Stimulated activated CD4-positive, alpha-beta T cell treated with anti-CD3 and anti-CD28 coated beads, TNF-alpha, amount 100 ng/mL, for 1 hour (primary cell): ENCODE results near the gene RGS12.

Experiments used
- DNase-seq, 3 donors: peaks; one replicate each; pipeline ENCODE4 v3.0.0-alpha.2; 2020; ENCODE audit warnings: low read depth in 3 of 3, low spot score in 1 of 3

RGS12 gene

DNA sequence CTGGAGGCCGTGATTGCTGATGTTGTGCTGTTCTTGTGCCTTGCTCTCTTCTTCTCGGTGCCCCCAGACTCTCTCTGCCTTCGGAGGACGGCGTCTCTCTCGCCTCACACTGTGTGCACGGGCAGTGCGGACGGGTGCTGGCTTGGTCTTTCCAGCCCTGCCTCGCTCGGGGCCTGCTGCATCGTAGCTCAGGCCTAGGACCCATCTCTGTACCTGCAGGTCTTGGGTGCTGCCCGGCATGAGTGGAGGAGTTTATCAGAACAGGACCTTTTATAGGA is 18.2 kb downstream of the RGS12 start:
- no peak for DNase-seq

DNA sequence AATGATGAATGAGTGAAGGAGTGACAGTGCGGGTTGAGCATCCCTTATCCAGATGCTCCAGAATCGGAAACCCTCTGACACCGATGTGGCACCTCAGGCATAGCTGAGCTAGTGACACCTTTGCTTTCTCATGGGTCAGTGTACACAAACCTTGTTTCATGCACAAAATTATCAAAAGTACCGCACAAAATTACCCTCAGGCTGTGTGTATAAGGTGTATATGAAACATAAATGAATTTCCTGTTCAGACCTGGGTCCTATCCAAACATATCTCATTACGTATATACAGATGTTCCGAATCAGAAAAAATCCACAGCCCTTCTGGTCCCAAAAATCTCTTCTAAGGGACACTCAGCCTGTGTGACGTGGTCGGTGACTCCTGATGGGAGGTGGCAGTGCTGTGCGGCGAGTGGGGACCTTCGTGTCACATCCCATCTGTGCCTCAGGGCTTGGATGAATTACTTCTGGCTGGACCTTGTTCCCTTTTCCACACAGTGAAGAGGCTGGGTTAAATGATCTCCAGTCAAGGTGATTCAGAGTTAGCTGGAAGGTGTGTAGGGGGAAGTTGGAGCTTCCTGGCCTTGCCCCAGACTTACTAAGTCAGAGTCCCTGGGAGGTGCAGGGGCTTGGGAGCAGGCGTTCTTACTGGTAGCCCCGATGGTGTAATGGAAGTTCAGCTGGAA is 18.8 kb downstream of the RGS12 start:
- no peak for DNase-seq

- no peak for DNase-seq
Observed at GRCh38 chr4:3312362-3312761, 19.5 kb downstream of the RGS12 start.

DNA sequence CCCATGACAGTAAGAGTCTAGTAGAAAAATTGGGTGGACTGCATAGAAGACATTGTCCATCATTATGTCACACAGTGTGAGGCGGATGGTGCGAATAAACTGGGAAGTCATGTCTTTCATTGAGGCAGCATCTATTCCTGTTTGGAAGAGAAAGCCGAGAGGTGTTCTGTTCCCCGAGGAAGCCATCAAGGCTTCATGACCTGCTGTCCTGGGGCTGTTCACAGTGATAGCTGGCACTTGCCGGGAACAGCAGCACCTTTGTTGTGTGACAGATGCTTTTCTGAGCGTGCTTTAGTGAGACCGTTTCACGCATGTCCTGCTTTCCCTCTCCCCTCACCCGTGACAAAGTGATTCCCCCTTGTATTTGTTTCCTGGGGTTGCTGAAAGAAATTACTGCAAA is 20.3 kb downstream of the RGS12 start:
- no peak for DNase-seq

DNA sequence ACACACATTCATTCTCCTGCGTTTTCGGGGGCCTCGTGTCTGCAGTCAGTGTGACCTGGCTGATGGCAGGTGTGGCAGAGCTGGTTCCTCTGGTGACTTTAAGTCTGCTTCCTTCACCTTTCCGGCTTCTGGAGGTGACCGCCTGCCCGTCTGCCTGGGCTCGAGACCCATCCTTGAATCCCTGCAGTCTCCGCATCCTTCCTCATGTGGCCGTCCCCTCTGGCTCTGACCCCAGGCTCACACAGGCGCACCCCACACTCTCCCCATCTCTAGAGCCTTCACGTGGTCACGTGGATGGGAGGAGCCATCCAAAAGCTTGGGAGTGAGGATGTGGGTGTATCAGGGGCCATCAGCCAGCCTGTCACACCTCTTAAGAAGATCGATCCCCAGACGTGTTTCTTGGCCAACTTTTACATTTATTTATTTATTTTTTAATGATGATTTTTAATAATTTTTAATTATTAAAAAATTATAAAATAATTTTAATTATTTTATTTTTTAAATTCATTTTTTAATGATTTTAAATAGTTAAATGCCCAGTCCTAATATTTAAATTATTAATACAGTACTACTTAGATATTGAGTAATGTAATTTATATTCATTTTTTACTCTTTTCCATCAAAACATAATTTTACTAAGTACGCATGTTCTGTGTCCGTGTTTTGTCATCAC is 20.9 kb downstream of the RGS12 start:
- no peak for DNase-seq

- DNase-seq = no peak
Observed at GRCh38 chr4:3314706-3315260, 22.0 kb downstream of the RGS12 start.

- DNase-seq = no peak
Observed at GRCh38 chr4:3315566-3315965, 22.7 kb downstream of the RGS12 start.

- no peak for DNase-seq
Observed at GRCh38 chr4:3316146-3316545, 23.3 kb downstream of the RGS12 start.

DNA sequence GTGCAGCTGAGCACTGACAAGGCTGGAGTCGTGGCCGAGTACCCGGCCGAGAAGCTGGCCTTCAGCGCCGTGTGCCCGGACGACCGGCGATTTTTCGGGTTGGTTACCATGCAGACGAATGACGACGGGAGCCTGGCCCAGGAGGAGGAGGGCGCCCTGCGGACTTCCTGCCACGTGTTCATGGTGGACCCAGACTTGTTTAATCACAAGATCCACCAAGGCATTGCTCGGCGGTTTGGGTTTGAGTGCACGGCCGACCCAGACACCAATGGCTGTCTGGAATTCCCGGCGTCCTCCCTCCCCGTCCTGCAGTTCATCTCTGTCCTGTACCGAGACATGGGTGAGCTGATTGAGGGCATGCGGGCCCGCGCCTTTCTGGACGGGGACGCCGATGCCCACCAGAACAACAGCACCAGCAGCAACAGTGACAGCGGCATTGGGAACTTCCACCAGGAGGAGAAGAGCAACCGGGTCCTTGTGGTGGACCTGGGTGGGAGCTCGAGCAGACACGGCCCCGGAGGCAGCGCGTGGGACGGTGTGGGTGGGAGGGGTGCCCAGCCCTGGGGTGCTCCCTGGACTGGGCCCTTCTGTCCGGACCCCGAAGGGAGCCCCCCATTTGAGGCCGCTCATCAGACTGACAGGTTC is 24.3 kb downstream of the RGS12 start:
- no peak for DNase-seq

DNA sequence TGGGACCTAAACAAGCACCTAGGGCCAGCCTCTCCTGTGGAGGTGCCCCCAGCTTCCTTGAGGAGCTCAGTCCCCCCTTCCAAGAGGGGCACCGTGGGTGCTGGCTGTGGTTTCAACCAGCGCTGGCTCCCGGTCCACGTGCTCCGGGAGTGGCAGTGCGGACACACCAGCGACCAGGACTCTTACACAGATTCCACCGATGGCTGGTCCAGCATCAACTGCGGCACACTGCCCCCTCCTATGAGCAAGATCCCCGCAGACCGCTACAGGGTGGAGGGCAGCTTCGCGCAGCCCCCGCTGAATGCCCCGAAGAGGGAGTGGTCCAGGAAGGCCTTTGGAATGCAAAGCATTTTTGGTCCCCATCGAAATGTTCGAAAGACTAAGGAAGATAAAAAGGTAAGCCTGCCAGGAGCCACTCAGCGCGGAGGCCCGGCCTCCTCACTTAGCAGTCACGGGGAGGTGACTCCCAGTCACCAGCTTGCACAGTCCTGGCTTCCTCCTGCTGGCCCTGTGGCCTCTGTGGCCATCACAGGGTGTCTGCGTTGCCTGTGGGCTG is 24.9 kb downstream of the RGS12 start:
- no peak for DNase-seq

- DNase-seq = no peak
Observed at GRCh38 chr4:3318561-3319021, 25.8 kb downstream of the RGS12 start.

GRCh38 chr4:3320361-3321023 is 27.7 kb downstream of the RGS12 start:
- DNase-seq = no peak

GRCh38 chr4:3321295-3321889 is 28.6 kb downstream of the RGS12 start:
- DNase-seq = no peak

- no peak for DNase-seq
Observed at GRCh38 chr4:3322059-3322550, 29.3 kb downstream of the RGS12 start.

- no peak for DNase-seq
Observed at GRCh38 chr4:3323071-3323481, 30.3 kb downstream of the RGS12 start.

DNA sequence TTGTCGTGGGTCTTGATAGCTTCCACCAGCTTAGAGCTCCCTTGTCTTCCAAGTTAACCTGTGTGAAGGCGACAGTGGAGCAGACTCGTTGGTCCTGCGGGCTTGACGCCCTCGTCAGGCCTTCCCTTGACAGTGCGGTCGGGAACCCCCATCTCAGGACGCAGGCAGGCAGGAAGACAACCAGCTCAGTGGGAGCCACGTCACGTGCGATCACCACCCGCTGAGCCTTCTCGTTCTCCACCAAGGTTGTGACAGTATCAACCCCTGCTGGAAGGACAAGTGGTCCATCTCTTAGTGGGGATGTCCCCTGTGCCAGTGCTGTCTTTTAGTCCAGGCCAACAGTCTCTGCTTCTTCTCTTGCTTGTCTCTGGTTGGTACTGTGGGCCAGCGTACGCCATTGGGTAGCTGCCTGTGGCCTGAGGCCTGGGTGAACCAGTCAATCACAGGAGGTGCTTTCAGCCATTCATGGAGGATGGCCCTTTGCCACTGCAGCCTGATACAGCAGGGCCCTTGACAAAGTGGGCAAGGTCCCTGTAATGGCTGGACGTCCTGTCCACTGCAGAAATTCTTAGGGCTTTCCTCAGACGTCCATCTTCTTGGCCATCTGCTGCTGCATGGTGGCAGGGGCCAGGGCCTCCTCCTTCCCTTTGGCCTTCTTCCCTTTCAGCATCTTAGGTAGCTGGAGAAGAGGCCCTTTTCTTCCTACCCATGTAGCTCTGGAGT is 31.4 kb downstream of the RGS12 start:
- no peak for DNase-seq

GRCh38 chr4:3328814-3329663 is 36.2 kb downstream of the RGS12 start:
- DNase-seq = no peak

- DNase-seq = no peak
Observed at GRCh38 chr4:3329887-3330286, 37.1 kb downstream of the RGS12 start.

- DNase-seq = no peak
Observed at GRCh38 chr4:3330707-3331106, 37.9 kb downstream of the RGS12 start.
